NCI-H1092 treated with DMSO at 0.1 percent for 48 hours (cell line): ENCODE measurements around the gene EPHX1.
"Not testable (repeated sequence)": the region's sequence is repeated elsewhere in the genome, so short reads cannot be mapped to it uniquely, and the experiment has no call there.

Experiments used
- DNase-seq: peaks from one replicate; lab custom pipeline; 2025; lab: John Stamatoyannopoulos, UW

Gene EPHX1

DNA sequence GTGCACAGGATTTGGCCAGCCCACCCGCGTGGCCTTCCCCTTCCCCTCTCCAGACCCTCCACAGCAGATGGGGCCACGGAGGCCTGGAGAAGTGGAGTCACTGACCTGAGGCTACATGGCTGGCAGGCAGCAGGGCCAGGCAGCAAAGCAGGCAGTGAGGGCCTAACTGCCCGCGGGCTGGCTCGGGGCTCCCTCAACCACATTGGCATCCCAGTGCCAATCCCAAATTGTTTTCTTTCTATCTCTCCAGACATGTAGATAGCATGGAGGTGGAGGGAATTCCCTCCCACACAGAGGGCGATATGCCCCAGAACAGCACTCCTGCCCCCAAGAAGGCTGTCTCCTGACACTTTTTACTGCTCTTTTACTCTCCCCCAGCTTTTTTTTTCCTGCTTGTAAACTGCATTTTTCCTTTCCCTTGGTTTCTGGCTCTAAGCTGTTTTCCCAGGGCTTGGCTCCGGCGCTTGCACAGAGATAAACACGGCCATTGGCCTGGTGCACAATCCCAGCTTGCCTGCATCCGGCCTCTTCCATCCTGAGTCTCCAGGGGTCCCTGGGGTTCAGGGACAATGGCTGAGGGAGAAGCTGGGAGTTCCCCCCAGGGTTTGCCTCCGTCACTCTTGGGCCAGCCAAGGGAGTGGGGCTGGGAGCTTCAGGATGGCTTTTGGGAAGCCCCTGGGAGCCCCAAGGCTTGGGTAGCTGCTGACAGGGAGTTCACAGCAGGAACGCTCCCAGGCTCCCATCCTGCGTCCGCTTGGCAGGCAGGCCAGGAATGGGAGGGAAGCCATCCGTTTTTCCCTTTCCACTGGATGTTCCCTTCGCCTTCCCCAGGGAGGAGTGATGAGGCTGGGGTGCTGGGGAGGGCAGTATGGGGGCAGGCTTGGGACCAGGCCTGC lies 7.0 kb downstream of the EPHX1 start:
- peak; percentile 39 for DNase-seq

DNA sequence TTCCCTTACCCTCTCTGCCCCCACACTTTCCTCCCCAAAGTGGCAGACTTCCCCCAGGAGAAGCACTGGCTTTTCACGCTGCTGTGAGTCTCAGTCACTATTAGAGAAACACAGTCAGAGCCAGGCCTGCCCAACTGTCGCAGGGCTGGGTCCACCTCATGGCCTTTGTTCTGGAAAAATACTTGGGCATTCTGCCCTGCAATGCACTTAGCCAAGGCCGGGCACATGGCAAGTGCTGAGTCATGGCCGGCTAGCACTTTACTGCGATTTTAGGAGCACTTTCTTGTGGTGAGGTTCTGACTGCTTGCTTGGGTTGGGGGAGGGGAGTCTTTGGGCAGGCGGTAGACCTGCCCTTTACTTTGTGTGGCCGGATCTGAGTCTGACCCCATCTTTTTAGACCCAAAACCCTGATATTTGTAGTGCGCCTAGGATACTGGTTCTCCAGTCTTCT lies 7.7 kb downstream of the EPHX1 start:
- DNase-seq: peak; percentile 75

DNA sequence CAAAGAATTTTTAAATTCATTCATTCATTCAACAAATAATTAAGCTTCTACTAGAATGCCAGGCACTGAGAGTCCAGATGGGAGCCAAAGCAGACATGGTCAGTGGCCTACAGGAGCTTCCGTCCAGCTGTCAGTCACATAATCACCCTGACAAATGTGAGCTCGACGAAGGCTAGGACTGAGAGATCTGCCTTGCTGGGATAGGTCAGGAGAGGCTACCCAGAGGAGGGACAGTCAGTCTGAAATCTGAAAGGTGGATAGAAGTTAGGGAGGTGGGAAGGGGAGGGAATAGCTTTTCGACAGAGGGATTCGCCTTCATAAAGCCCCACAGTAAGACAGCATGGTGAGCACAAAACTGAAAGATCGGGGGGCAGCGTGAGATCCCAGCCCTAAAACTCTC lies 8.3 kb downstream of the EPHX1 start:
- DNase-seq: no peak

DNA sequence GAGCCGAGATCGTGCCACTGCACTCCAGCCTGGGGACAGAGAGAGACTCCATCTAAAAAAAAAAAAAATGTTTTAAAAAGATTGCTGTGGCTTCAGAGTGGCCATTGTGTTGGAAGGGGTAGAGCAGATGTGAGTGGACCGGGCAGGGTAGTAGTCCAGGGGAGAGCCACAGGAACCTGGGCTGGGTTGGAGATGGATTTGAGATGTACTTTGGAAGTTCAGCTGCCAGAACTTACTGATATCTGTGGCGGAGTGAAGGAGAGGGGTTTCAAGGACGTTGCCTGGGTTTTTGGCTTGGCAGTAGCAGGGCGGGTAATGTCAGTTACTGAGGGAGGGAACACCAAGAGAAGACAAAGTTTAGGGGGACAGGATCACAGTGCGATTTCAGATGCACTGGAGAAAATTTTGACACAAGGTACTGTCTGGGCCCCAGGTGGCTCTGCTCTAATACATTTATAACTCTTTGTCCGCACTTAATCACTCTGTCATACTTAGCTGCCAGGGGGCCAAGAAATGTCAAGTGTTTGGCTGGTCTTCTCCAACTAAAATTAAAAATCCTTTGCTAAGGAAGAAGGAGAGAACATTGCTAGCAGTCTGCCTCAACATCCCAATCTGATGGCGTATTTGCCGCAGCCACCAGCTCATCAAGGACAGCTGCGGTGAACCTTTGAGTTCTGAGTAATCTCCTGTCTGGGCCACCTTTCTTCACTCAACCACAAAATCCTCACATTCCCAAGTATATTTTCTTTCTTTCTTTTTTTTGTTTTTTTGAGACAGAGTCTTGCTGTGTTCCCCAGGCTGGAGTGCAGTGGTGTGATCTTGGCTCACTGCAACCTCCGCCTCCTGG lies 9.6 kb downstream of the EPHX1 start:
- DNase-seq: no peak

DNA sequence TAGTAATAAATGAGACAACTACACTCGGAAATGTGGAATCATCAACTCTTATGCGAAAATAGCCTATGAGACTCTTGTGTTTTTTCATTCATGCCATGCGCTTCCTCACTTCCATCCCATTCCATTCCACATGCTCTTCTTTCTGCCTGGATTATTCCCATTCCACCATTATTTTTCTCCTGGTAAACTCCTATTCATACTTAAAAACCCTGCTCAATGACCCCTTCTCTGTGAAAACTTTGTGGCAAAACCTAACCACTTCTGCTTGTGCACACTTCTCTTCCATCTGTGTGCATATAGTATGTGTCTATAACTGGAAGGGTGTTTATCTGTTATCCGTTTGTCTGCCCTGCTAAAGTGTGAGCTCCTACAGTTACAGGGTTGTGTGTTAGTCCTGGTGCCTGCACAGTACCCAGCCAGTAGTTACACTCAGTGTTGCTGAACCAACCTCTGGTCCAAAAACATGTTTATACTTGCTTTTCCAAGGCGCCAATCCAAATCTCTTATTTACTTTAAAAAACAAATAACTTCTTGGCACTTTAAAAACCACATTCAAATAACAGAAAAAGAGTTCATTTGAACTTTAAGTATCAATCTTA lies 10.7 kb downstream of the EPHX1 start:
- no peak for DNase-seq

DNA sequence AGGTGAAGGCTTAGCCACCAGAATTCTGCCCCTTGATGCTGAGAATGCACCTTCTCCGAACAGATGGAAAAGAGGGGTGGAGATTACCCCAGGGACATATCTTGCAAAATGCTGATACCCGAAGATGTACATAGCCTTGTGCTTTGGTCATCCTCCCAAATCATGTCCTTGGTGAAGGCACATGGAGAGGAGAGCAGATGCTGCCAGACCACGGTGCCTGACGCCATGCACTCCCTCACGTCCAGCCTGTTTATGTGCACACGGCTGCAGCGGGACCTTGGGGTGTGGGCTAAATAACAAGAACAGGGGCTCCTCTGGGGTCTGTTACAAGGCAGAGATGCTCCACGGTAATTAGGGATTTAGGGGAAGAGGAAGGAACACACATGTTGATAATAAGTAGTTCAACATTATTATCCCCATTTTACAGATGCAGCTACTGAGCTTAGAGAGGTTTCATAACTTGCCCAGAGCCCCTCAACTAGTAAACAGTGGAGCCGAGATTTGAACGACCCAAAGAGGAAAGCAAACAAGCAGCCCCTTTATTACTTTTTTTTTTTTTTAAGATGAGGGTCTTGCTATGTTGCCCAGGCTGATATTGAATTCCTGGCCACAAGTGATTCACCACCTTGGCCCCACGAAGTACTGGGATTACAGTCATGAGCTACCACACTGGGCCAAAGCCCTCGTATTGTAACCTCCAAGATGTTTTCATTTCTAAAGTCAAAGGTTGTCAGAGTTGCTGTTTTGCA lies 12.9 kb downstream of the EPHX1 start:
- no peak for DNase-seq

DNA sequence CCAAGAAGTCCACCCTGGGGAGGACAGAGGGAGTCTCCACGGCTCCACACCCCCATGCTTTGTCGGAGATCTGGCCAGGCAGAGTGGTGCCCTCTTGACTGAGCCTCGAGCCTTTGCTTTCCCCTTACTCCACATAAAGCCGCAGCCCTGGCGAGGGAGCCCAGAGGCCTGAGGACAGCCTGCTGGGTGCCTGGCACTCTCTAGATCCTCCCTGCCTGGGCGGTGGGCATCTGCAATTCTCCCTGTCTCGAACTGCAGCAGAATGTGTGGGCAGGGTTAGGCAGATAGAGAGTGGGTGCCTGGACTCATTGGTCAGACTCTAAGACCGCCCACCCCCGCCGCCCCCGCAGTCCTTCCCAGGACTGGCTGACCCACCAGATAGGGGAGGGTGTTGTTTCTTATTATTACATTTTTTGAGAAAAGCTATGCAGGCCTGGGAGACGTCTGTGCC lies 13.9 kb downstream of the EPHX1 start:
- DNase-seq: peak; percentile 29

DNA sequence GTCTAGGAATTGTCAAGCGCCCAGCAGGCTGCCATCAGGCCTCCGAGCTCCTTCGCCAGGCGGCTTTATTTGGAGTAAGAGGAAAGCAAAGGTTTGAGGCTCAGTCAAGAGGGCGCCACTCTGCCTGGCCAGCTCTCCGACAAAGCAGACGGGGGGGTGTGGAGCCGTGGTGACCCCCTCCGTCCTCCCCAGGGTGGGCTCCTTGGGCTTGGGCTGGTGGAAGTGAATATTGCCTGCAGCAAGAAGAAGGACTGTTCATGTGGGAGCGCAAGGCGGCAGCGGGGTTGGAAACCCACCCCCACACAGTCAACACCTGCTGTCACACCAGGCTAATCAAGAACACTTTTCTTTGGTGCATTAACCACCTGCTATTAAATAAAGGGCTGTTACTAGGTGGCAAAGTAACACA lies 14.6 kb downstream of the EPHX1 start:
- peak; percentile 92 for DNase-seq

DNA sequence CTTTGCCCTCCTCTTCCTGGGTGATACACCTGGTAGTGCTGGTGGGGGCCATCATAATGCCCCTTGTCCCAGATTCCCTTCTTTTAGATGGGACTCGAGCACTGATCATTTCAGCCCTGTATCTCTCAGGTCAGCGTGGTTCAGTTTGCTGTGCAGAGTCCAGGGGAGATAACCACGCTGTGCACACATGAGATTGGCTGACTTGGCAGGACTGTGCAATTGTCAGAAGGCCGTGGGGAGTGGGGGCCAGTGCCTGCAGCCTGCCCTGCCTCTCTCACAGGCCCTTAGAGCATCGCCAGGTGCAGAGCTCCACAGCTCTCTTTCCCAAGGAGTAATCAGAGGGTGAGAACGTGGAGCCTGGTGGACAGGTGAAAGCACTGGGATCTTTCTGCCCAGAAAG lies 15.2 kb downstream of the EPHX1 start:
- peak; percentile 88 for DNase-seq

DNA sequence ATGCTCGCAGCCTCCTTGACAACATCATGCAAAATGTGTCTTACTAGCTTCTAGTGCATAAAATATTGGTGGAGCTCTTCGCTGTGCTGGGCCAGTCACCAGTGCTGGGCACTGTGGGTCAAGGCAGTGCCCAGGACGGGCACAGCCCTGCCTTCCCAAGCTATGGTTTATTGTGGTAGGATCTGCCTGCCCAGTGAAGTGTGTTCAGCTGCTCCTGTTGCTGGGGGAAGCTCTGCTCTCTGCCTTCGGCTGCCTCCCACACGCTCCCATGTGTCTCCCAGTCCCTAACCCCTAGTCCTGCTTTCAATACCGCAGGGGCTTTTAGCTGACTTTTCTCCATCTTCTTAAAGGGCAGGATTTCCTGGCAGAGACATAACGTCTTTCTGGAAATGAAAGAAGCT lies 15.7 kb downstream of the EPHX1 start:
- peak; percentile 74 for DNase-seq

DNA sequence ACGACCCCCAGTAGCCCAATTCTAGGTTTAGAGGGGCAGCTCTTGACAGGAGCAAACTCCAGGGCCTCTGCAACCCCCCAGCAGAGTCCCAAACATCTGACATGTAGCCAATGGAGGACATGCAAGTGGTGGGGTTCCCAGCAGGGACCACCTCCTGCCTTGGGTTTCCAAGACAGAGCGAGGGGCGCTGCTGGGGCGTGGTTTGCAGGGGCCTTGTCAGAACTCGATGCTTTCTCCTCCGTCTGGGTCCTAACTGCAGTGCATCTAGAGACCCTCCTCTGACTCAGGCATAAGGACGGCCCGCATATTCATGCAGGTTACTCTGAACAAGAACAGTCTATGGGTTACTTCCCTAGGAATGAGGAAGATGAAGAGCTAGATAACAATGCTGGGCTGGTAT lies 17.2 kb downstream of the EPHX1 start:
- DNase-seq: no peak

DNA sequence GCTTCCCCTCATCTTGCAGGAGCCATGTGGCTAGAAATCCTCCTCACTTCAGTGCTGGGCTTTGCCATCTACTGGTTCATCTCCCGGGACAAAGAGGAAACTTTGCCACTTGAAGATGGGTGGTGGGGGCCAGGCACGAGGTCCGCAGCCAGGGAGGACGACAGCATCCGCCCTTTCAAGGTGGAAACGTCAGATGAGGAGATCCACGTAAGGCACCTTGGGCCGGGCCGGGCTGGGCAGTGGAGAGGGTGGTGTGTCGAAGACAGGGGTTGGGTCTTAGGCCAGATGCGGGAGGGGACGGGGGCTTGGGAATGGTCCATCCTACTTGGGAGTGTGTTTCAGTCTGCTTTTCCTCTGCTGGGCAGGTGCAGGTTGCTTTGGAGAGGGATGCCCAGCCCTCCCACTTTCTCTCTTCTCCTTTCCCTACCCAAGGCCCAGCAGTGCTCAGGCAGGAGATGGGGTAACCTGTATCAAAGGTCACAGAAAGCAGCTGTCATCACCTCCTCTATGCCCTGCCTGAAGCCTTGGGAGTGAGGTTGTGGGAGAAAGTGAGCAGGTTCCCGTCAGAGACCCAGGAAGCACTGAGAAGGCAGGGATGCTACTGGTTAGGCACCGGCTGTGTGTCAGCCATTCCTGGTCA lies 18.9 kb downstream of the EPHX1 start:
- no peak for DNase-seq

DNA sequence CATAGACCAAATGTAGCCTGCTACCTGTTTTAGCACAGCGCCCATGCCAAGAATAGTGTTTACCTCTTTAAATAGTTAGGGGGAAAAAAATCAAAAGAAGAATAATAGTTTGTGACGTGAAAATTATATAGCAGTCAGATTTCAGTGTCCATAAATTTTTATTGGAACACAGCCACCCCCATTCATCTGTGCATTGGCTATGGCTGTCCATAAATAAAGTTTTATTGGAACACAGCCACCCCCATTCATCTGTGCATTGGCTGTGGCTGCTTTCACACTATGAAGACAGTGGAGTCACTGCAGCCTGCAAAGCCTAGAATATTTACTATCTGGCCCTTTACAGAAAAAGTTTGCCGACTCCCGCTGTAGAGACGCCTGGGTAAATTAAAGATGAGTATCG lies 20.9 kb downstream of the EPHX1 start:
- no peak for DNase-seq

DNA sequence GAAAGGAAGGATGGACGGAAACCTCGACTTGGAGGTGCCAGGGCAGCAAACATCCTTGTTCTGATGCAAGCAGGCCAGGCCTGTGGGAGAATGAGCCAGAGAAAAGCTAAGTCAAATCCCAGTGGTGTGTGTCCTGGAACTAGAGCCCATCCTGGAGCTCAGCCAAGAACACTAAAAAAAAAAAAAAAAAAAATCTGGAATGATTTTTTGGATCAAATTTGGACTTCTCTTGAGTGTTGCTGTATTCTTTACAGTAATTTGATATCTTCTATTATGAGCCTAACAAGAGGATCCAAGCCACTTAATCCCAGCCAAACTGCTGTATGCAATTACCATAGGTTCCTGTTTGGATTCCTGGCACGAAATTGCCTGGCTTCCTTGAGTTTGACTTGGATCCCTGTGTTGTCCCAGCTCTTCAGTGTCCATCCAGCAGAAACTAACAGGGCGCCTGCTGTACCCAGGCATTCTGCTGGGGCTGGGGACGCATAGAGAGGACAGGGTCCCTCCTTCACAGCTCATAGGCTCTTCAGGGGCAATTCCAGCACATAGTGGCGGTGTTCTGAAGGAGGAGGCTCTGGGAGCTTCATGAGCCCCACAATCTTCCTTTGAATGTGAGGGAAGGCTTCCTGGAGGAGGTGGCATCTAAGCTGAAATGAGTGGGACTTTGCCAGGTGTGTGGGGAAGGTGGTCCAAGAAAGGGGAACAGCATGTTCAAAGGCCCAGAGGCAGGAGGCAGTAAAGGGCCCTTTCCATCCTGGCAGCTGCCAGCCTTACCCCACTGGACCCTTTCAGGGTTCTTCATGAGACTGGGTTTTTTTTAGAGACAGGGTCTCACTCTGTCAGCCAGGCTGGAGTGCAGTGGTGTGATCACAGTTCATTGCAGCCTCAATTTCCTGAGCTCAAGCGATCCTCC lies 24.7 kb downstream of the EPHX1 start:
- DNase-seq: peak; percentile 93

DNA sequence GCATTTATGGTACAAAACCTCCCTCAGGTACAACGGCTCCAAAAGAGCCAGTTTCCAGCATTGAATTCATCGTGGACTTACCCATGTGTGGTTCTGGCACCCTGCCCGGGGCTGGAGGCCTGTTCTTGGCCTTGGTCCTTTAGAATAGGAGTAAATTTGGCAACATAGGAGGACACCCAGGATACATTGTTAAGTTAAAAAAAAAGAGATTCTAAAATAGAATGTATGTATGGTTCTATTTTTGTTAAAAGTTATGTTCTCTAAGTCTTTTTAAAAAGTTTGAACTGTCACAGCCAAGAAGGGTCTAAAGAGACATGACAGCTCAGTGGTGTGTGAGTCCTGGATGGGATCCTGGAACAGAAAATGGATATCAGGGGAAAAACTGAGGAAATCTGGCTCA lies 25.9 kb downstream of the EPHX1 start:
- DNase-seq: peak; percentile 59

DNA sequence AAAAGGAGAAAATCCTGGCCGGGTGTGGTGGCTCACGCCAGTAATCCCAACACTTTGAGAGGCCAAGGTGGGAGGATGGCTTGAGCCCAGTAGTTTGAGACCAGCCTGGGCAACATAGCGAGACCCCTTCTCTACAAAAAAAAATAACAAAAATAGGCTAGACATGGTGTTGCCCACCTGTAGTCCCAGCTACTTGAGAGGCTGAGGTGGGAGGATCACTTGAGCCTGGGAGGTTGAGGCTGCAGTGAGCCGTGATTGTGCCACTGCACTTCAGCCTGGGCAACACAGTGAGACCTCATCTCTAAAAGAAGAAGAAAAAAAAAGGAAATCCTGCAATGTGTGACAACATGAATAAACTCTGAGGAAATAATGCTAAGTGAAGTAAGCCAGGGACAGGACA lies 26.4 kb downstream of the EPHX1 start:
- DNase-seq: not testable (repeated sequence)

DNA sequence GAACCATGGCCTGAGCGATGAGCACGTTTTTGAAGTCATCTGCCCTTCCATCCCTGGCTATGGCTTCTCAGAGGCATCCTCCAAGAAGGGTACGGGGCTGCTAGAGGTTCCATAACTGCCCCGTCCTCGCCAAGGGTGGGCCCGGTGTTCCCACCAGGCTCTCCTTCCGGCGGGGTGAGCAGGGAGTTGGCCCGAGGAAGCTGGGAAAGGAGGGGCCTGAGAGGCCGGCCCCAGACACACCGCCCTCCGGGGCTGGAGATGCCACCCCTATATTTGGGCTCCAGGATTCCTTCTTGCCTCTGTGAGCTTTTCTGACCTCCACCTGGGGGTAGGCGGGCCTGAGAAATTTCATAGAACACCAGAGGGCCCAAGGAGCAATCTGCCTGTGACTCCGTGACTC lies 28.9 kb downstream of the EPHX1 start:
- DNase-seq: no peak

DNA sequence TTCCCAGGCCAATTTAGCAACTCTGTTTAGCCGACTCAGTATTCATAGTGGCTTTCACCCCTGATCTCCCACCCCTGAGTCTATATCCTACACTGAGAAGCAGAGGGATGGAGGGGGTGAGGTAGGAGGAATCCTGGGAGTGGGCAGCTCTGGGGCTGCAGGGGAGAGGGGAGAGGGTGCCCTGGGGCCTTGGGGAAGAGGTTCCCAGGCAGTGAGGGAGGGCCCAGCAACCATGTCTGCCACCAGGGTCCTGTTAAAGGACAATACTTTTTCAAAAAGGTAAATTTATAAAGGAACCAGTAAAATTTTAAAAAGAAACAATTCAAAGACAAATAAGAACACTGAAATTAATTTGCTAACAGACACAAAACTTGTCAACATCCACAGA lies 30.3 kb downstream of the EPHX1 start:
- no peak for DNase-seq

DNA sequence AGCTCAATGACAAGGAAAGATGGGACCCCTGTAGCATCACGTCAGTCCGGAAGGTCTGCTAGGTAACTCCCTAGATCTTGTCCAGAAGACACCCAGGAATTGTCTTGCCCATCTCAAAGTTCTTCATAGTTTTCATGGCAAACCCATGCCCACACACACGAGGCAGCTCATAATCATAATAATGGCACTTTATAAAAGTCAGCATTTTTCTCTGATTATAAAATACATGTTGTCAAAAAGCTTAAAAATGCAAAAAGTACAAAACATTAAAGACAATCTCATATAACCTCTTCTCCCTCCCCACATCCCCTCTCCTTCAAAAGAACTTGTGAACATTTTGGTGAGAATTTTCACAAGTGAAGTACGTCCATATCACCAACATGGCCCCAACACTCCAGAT lies 30.8 kb downstream of the EPHX1 start:
- no peak for DNase-seq

DNA sequence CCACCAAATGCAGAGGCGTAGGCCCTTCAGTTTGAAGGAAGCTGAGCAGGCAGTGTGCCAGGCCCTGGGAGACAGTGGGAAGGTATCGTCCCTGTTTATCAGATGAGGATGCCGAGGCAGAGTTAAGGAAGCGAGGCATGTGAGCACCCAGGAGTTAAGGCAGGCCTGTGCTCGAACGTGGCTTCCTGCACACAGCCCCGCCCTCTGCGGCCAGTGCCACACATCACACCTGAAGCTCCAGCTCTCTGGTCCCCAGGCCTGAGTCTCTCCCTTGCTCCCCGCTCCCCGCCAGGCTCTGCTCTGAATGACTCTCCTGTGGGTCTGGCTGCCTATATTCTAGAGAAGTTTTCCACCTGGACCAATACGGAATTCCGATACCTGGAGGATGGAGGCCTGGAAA lies 32.1 kb downstream of the EPHX1 start:
- no peak for DNase-seq
